AG04450 (cell line): ENCODE data around the gene TMEM63B. TPM values are rescaled to one million over a fixed set of nuclear protein-coding genes. Genes with fewer than 3 reads are reported as not detected.

Experiments used
- CTCF ChIA-PET: fragments of 300-600, 350-600 bp; formaldehyde crosslinking; extraction: SDS; loops from one replicate; lab custom pipeline; 2022; ENCODE audit warnings: antibody characterized with exemption, inconsistent platforms; lab: Charles Lee
- POLR2A ChIA-PET: fragments of 350-600 bp; formaldehyde crosslinking; extraction: SDS; loops from one replicate; lab custom pipeline; 2021; ENCODE audit warnings: antibody characterized with exemption, inconsistent platforms; lab: Yijun Ruan, JAX
- DNase-seq: peaks from one replicate; pipeline ENCODE4 v3.0.0-alpha.2; 2011; ENCODE audit warnings: low read depth, low spot score
- H3K27ac ChIP-seq: one replicate; pipeline ENCODE4 v1.5.1; 2012; ENCODE audit warnings: low read depth, low read length, control low read depth
- H3K27me3 ChIP-seq: one replicate; pipeline ENCODE4 v1.6.0; 2012; ENCODE audit warnings: low read length; ENCODE audit not compliant: control insufficient read depth, insufficient read depth
- H3K4me3 ChIP-seq: 2 replicates; pipeline ENCODE4 v1.5.1; 2011; ENCODE audit warnings: mild to moderate bottlenecking, low read depth, low read length, control low read depth
- H3K9me3 ChIP-seq: 2 replicates; pipeline ENCODE4 v1.5.1; 2012; ENCODE audit warnings: low read length; ENCODE audit not compliant: control insufficient read depth, insufficient read depth
- polyA plus RNA-seq: library from polyadenylated mRNA; depleted of rRNA; stranded (reverse); fragments of >200 nt; gene quantifications from 2 replicates; pipeline ENCODE4 v1.2.3, GENCODE V29; 2011
- TF ChIP-seq, protein P1 (sequence below): IDR thresholded peaks from 2 replicates; pipeline ENCODE4 v1.5.1; 2011; ENCODE audit warnings: low read depth, low read length, control low read depth, inconsistent platforms

The TMEM63B gene
- polyA plus RNA-seq, 1 experiment = 39.4 TPM

- TF ChIP-seq, protein P1, sequence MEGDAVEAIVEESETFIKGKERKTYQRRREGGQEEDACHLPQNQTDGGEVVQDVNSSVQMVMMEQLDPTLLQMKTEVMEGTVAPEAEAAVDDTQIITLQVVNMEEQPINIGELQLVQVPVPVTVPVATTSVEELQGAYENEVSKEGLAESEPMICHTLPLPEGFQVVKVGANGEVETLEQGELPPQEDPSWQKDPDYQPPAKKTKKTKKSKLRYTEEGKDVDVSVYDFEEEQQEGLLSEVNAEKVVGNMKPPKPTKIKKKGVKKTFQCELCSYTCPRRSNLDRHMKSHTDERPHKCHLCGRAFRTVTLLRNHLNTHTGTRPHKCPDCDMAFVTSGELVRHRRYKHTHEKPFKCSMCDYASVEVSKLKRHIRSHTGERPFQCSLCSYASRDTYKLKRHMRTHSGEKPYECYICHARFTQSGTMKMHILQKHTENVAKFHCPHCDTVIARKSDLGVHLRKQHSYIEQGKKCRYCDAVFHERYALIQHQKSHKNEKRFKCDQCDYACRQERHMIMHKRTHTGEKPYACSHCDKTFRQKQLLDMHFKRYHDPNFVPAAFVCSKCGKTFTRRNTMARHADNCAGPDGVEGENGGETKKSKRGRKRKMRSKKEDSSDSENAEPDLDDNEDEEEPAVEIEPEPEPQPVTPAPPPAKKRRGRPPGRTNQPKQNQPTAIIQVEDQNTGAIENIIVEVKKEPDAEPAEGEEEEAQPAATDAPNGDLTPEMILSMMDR = no peak
- Histone ChIP-seq H3K4me3 (no peak overlapping the region), H3K27me3 (peaks cover 31% of the 10 kb centered on the region), H3K9me3 (no peaks in the 10 kb centered on the region), H3K27ac (no peak overlapping the region)
- no peak for DNase-seq
- ChIA-PET CTCF (interaction anchor here (0.9 to 1.3 kb wide), 3 partner anchors 11 to 95 kb away, joined by 3 to 7 read pairs (median 5); no protein-coding TSS in a partner anchor), POLR2A (interaction anchor here (0.9 kb wide), 1 partner anchor 85 kb away, joined by 4 read pairs; the partner anchor contains the start of gene HSP90AB1)
Measured at GRCh38 chr6:44161997-44162338, 34.6 kb downstream of the TMEM63B start.

- no peak for DNase-seq
- Histone ChIP-seq H3K27me3 (peaks cover 31% of the 10 kb centered on the region), H3K27ac (no peak overlapping the region), H3K4me3 (no peak overlapping the region), H3K9me3 (no peaks in the 10 kb centered on the region)
- ChIA-PET POLR2A (no interaction called here), CTCF (interaction anchor here (0.9 to 1.9 kb wide), 2 partner anchors 10 to 72 kb away, joined by 3 to 13 read pairs; no protein-coding TSS in a partner anchor)
- TF ChIP-seq, protein P1 = no peak
Measured at GRCh38 chr6:44162876-44163625, 35.7 kb downstream of the TMEM63B start.

DNA sequence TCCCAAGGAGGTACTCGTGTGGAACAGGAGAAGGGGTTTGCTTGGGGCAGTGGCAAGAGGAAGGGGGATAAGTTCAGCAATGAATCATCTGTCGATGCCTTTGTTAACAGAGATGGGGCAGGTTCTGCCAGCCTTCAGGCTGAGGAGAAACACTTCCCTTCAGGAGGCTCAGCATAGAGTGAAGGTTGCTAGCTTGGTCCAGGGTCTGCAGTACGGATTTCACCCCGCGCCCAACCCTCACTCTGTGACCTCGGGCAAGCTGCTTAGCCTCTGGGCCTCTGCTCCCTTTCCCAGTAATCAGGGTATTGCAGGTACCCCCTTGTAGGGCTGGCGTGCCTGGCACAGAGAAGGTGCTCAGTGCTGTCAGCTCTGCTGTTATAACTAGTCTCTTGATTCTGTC is 38.8 kb downstream of the TMEM63B start:
- ChIA-PET CTCF (no interaction called here), POLR2A (no interaction called here)
- Histone ChIP-seq H3K9me3 (peaks cover 7% of the 10 kb centered on the region), H3K27me3 (peaks cover 50% of the 10 kb centered on the region), H3K4me3 (no peak overlapping the region), H3K27ac (no peak overlapping the region)
- DNase-seq = no peak
- TF ChIP-seq, protein P1 = no peak

DNA sequence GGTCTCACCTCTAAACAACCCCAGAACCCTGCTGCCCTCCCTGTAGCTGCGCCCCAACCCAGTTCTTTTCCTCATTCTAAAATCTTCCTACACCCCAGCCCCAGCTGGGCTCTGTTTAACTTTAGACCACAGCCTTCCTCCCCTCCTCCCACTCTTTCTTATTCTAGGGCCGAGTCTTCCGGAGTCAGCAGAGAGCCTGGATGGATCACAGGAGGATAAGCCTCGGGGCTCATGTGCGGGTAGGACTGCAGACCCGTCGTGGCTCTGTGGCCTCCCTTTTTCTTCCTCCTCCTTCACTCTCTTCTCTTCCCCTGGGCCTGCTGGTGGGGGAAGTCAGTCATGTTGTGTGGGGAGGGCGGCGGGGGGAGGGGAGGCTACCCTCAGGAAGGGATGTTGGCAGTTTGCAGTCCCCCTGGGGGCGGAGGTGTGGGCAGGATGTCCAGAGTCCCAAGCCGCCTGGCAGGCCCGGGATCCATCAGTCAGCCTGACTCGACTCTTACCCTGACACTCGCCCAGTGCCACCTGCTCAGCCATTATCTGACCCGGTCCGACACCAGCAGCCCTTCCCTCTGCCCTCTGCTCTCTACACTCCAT is 39.3 kb downstream of the TMEM63B start:
- Histone ChIP-seq H3K4me3 (no peak overlapping the region), H3K27me3 (peaks cover 50% of the 10 kb centered on the region), H3K27ac (no peak overlapping the region), H3K9me3 (peaks cover 7% of the 10 kb centered on the region)
- DNase-seq = no peak
- POLR2A ChIA-PET = no interaction called here
- CTCF ChIA-PET = no interaction called here
- TF ChIP-seq, protein P1 = no peak

DNA sequence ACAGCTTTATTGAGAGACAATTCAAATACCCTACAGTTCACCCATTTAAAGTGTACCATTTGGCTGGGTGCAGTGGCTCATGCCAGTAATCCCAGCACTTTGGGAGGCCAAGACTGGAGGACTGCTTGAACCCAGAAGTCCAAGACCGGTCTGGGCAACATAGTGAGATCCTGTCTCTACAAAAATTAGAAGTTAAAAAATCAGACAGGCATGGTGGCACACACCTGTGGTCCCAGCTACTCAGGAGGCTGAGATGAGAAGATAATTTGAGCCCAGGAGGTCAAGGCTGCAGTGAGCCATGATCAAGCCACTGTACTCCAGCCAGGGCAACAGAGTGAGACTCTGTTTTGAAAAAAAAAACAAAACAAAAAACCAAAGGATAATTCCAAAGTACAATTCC is 40.2 kb downstream of the TMEM63B start:
- H3K27ac ChIP-seq = no peak overlapping the region
- peaks cover 47% of the 10 kb centered on the region for H3K27me3 ChIP-seq
- TF ChIP-seq, protein P1 = no peak
- CTCF ChIA-PET = no interaction called here
- POLR2A ChIA-PET = interaction anchor here (0.6 kb wide), 1 partner anchor 52 kb away, joined by 4 read pairs; no protein-coding TSS in a partner anchor
- peaks cover 7% of the 10 kb centered on the region for H3K9me3 ChIP-seq
- DNase-seq = no peak
- H3K4me3 ChIP-seq = no peak overlapping the region
